PC-3 (cell line): ENCODE data around the gene PPARD. TPM values are rescaled to one million over a fixed set of nuclear protein-coding genes. Genes with fewer than 3 reads are reported as not detected.

ENCODE experiments used
- ATAC-seq: fragments of 200-7000 bp; cut with Tn5 transposase; 2 replicates; pipeline ENCODE4 v1.9.1; 2020; ENCODE audit warnings: mild to moderate bottlenecking, moderate library complexity
- BruUV-seq: library from RNA; stranded (reverse); fragments of 400-500 nt; replicated peaks from 2 replicates; lab custom pipeline; 2021; lab: Mats Ljungman, UMichigan
- CTCF ChIA-PET: fragments of 300-600 bp; sonication (Branson Sonifier 250); formaldehyde crosslinking; loops from one replicate; lab custom pipeline; 2022; ENCODE audit warnings: antibody characterized with exemption; lab: Charles Lee
- POLR2A ChIA-PET: fragments of 300-600 bp; sonication (Branson Sonifier 250); formaldehyde crosslinking; loops from one replicate; lab custom pipeline; 2022; ENCODE audit warnings: antibody characterized with exemption; ENCODE audit not compliant: unreplicated experiment; lab: Charles Lee
- DNase-seq: peaks from one replicate; pipeline ENCODE4 v3.0.0-alpha.2; 2015
- H2AFZ ChIP-seq: fragments of 300-600 bp; sonication (generic); 2 replicates; pipeline ENCODE4 v1.6.0; 2016; ENCODE audit warnings: antibody characterized with exemption, low read length
- H3F3A ChIP-seq: fragments of 300-600 bp; sonication (generic); one replicate; pipeline ENCODE4 v1.6.0; 2017; ENCODE audit warnings: antibody characterized with exemption, low read length, control low read depth, mild to moderate bottlenecking; ENCODE audit not compliant: unreplicated experiment
- H3K27ac ChIP-seq: fragments of 300-600 bp; sonication (generic); 2 replicates; pipeline ENCODE4 v1.5.1; 2016; ENCODE audit warnings: mild to moderate bottlenecking, low read length
- H3K27me3 ChIP-seq: fragments of 300-600 bp; sonication (generic); 2 replicates; pipeline ENCODE4 v1.6.1; 2016; ENCODE audit warnings: low read length, mixed read lengths
- H3K36me3 ChIP-seq: fragments of 300-600 bp; sonication (generic); 2 replicates; pipeline ENCODE4 v1.6.1; 2016; ENCODE audit warnings: low read depth, mixed run types, low read length, mixed read lengths
- H3K4me1 ChIP-seq: fragments of 300-600 bp; sonication (generic); 2 replicates; pipeline ENCODE4 v1.5.1; 2016; ENCODE audit warnings: low read length; ENCODE audit not compliant: insufficient read depth
- H3K4me2 ChIP-seq: fragments of 300-600 bp; sonication (generic); 2 replicates; pipeline ENCODE4 v1.6.0; 2016; ENCODE audit warnings: low read length
- H3K4me3 ChIP-seq: fragments of 300-600 bp; sonication (generic); 2 replicates; pipeline ENCODE4 v1.5.1; 2016; ENCODE audit warnings: mild to moderate bottlenecking, low read length, mixed read lengths
- H3K79me2 ChIP-seq: fragments of 300-600 bp; sonication (generic); 2 replicates; pipeline ENCODE4 v1.6.1; 2017; ENCODE audit warnings: low read length, mixed read lengths
- H3K9ac ChIP-seq: fragments of 300-600 bp; sonication (generic); 2 replicates; pipeline ENCODE4 v1.6.0; 2016; ENCODE audit warnings: mild to moderate bottlenecking, low read length
- H3K9me2 ChIP-seq: fragments of 300-600 bp; sonication (generic); replicated peaks from 2 replicates; pipeline ENCODE4 v1.6.1; 2016; ENCODE audit warnings: mixed run types, low read length, mixed read lengths
- H3K9me3 ChIP-seq: fragments of 300-600 bp; sonication (generic); 2 replicates; pipeline ENCODE4 v1.6.1; 2016; ENCODE audit warnings: low read length, mixed read lengths
- H4K20me1 ChIP-seq: fragments of 300-600 bp; sonication (generic); 2 replicates; pipeline ENCODE4 v1.6.1; 2016; ENCODE audit warnings: low read length, mixed read lengths
- CTCF ChIP-seq: fragments of 300-600 bp; sonication (generic); conservative IDR thresholded peaks from 2 replicates; pipeline ENCODE4 v1.5.1; 2017; ENCODE audit warnings: antibody characterized with exemption, low read depth, mild to moderate bottlenecking, low read length
- EZH2 ChIP-seq: fragments of 300-600 bp; sonication (generic); IDR thresholded peaks from one replicate; pipeline ENCODE4 v1.6.1; 2017; ENCODE audit warnings: antibody characterized with exemption, mild to moderate bottlenecking, low read length; ENCODE audit not compliant: unreplicated experiment
- EZH2phosphoT487 ChIP-seq: fragments of 300-600 bp; sonication (generic); IDR thresholded peaks from 2 replicates; pipeline ENCODE4 v1.6.1; 2018; ENCODE audit warnings: mild to moderate bottlenecking, antibody characterized with exemption, low read length, borderline replicate concordance
- intact Hi-C: fragments of 100-400 bp; cut with micrococcal nuclease; formaldehyde crosslinking; loops from 2 replicates; pipeline ENCODE4 v1.9.0; 2023
- total RNA-seq: library from RNA; depleted of rRNA; stranded (reverse); fragments of >200 nt; gene quantifications from 2 replicates; pipeline ENCODE4 v1.2.3, GENCODE V29; 2014

PPARD gene
- total RNA-seq, 1 experiment from 2014 or later: 24.5 TPM

GRCh38 chr6:35474131-35474941 is 132.0 kb downstream of the PPARD start:
- H3K9me3 ChIP-seq: no peaks in the 10 kb centered on the region
- peaks cover 36% of the 10 kb centered on the region for H3F3A ChIP-seq
- POLR2A ChIA-PET: interaction anchor here (0.6 kb wide), 1 partner anchor 147 kb away, joined by 5 read pairs; no protein-coding TSS in a partner anchor
- no peak overlapping the region for H3K9ac ChIP-seq
- no peak overlapping the region for H3K4me3 ChIP-seq
- peaks cover 30% of the 10 kb centered on the region for H3K79me2 ChIP-seq
- CTCF ChIA-PET: interaction anchor here (0.6 kb wide), 1 partner anchor 234 kb away, joined by 3 read pairs; no protein-coding TSS in a partner anchor
- no peaks in the 10 kb centered on the region for H3K9me2 ChIP-seq
- intact Hi-C loops: no loop called here
- H3K36me3 ChIP-seq: peaks cover 38% of the 10 kb centered on the region
- no peak overlapping the region for H3K4me2 ChIP-seq
- no peak overlapping the region for H3K27ac ChIP-seq
- no TSS peak for BruUV-seq
- H4K20me1 ChIP-seq: peaks cover 43% of the 10 kb centered on the region
- no peaks in the 10 kb centered on the region for H3K27me3 ChIP-seq
- ATAC-seq (peak; percentile 11; the same call in 1 of the 2 replicates), DNase-seq (no peak)
- H2AFZ ChIP-seq: no peak overlapping the region
- TF ChIP-seq EZH2phosphoT487 (no peak), CTCF (no peak), EZH2 (no peak)
- H3K4me1 ChIP-seq: peaks cover 19% of the 10 kb centered on the region

GRCh38 chr6:35474942-35475570 is 132.7 kb downstream of the PPARD start:
- H2AFZ ChIP-seq: no peak overlapping the region
- H3K79me2 ChIP-seq: peaks cover 23% of the 10 kb centered on the region
- no TSS peak for BruUV-seq
- intact Hi-C loops: no loop called here
- peaks cover 36% of the 10 kb centered on the region for H4K20me1 ChIP-seq
- H3K27me3 ChIP-seq: no peaks in the 10 kb centered on the region
- no peak overlapping the region for H3K4me3 ChIP-seq
- ChIA-PET POLR2A (no interaction called here), CTCF (no interaction called here)
- H3K9ac ChIP-seq: no peak overlapping the region
- no peak overlapping the region for H3K27ac ChIP-seq
- no peak for ATAC-seq
- H3K9me3 ChIP-seq: no peaks in the 10 kb centered on the region
- peaks cover 31% of the 10 kb centered on the region for H3K36me3 ChIP-seq
- no peak for DNase-seq
- peaks cover 29% of the 10 kb centered on the region for H3F3A ChIP-seq
- TF ChIP-seq CTCF: no peak
- TF ChIP-seq EZH2: no peak
- TF ChIP-seq EZH2phosphoT487: no peak
- H3K4me2 ChIP-seq: no peak overlapping the region
- H3K9me2 ChIP-seq: no peaks in the 10 kb centered on the region
- H3K4me1 ChIP-seq: peaks cover 15% of the 10 kb centered on the region
